ENCODE data around the gene RNFT2.

- TF ChIP-seq CTCF (IDR thresholded peaks at IDR 0.05) = no peak
- TF ChIP-seq EP300 (IDR thresholded peaks at IDR 0.05) = no peak
- no peak for TF ChIP-seq POLR2AphosphoS5 (IDR thresholded peaks at IDR 0.05)
Measured at GRCh38 chr12:116880213-116880816, 142.2 kb downstream of the RNFT2 start.

All from gastroesophageal sphincter (tissue), 3 donors.